ENCODE results near the gene ZIC4. TPM values are rescaled to one million over a fixed set of nuclear protein-coding genes. Genes with fewer than 3 reads are reported as not detected.

ZIC4 gene
- total and polyA plus RNA-seq, 2 experiments from 2014 or later, result not detected

DNA sequence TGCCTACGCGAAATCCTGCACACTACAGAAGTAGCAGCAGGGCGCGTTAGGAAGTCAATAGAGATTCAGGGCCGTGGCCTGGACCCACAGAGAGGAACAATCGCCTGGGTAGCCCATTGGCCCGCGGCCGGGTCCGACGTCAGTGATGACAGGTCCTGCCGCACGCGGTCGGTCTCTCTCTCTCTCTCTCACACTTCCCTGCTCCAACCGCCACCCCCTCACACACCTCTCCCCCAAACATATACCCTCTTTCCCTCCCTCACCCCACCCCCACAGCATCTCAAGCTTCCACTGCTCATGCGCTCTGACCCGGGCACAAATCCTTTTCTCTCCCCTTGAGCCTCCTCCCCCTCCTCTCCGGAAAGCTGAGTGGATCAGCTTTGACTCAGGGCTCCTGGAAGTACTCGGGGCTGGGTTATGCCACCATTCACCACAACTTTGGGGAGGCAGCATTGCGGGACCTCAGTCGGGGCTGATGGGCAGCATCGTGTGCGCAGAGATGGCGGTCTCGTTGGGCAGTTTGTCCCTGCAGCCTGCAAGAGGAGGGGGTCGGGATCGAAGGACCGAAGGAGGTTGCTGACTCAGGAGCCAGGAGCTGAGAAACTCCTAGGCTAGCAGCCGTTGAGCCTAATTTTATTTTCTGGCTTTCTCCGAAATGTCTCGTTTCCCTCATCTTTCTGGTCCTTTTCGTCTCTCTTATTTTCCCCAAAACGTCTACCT, 9.0 kb downstream of the ZIC4 start:
- Histone ChIP-seq H3F3A (replicated peaks; ENCODE audit: low read depth) (peaks cover 51% of the 10 kb centered on the region), H2AFZ (peak overlapping the region; percentile 84), H3K79me2 (replicated peaks; ENCODE audit: insufficient read depth) (no peaks in the 10 kb centered on the region), H3K4me3 (peak overlapping the region; percentile 81), H3K4me1 (ENCODE audit: insufficient read depth) (peaks cover 71% of the 10 kb centered on the region), H3K4me2 (peak overlapping the region; percentile 93), H3K27me3 (ENCODE audit: insufficient read depth) (peaks cover 100% of the 10 kb centered on the region), H3K27ac (ENCODE audit: low read depth) (no peak overlapping the region), H4K20me1 (replicated peaks; ENCODE audit: insufficient read depth) (peaks cover 7% of the 10 kb centered on the region; the same call in 1 of the 2 replicates), H3K36me3 (ENCODE audit: insufficient read depth) (no peaks in the 10 kb centered on the region), H3K9me2 (ENCODE audit: insufficient read depth) (peaks cover 6% of the 10 kb centered on the region; the same call in 1 of the 2 replicates)
- DNase-seq (ENCODE audit: low spot score) (peak; percentile 94), ATAC-seq (peak; percentile 29)
- Mint-ChIP-seq H3K27ac (no peak overlapping the region), H3K4me1 (peaks cover 67% of the 10 kb centered on the region), H3K27me3 (ENCODE audit: insufficient read depth, low read depth, poor library complexity) (peaks cover 97% of the 10 kb centered on the region), H3K36me3 (ENCODE audit: low read depth) (no peaks in the 10 kb centered on the region), H3K4me3 (peak overlapping the region; percentile 76), H3K9me3 (no peaks in the 10 kb centered on the region; the same call in 1 of the 3 replicates)
- TF ChIP-seq EZH2 (IDR thresholded peaks at IDR 0.05; ENCODE audit: low read depth, unreplicated experiment) (no peak), CREB1 (CRISPR knock-in tag; IDR thresholded peaks at IDR 0.05; ENCODE audit: low read depth) (peak; percentile 91)
- TF ChIP-seq, protein P1, sequence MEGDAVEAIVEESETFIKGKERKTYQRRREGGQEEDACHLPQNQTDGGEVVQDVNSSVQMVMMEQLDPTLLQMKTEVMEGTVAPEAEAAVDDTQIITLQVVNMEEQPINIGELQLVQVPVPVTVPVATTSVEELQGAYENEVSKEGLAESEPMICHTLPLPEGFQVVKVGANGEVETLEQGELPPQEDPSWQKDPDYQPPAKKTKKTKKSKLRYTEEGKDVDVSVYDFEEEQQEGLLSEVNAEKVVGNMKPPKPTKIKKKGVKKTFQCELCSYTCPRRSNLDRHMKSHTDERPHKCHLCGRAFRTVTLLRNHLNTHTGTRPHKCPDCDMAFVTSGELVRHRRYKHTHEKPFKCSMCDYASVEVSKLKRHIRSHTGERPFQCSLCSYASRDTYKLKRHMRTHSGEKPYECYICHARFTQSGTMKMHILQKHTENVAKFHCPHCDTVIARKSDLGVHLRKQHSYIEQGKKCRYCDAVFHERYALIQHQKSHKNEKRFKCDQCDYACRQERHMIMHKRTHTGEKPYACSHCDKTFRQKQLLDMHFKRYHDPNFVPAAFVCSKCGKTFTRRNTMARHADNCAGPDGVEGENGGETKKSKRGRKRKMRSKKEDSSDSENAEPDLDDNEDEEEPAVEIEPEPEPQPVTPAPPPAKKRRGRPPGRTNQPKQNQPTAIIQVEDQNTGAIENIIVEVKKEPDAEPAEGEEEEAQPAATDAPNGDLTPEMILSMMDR (conservative IDR thresholded peaks at IDR 0.05; ENCODE audit: low read depth in 2 of 2), result peak; percentile 14 to 45; a peak in 3 of 4 replicates

DNA sequence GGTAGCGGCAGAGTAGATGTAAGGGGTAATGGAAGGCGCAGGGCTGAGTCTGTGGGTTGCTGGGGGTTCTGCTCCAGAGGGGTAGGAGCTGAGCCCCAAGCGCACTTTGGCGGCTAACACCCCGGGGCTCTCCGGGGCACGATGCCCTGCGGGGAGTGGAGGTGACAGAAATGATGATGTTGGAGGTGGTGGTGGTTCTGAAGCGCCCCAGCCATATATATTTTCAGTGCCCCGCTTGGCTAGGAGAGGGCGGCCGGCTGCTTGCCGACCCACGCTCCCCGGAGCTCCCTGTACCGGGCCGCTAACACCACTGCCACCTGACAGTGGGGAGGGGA, 9.7 kb downstream of the ZIC4 start:
- no peaks in the 10 kb centered on the region for H3K36me3 ChIP-seq (ENCODE audit: insufficient read depth)
- Mint-ChIP-seq H3K9me3 (no peaks in the 10 kb centered on the region; the same call in 1 of the 3 replicates), H3K27me3 (ENCODE audit: insufficient read depth, low read depth, poor library complexity) (peaks cover 97% of the 10 kb centered on the region), H3K4me3 (peak overlapping the region; percentile 76), H3K4me1 (peaks cover 63% of the 10 kb centered on the region), H3K27ac (no peak overlapping the region), H3K36me3 (ENCODE audit: low read depth) (no peaks in the 10 kb centered on the region)
- no peak for DNase-seq (ENCODE audit: low spot score)
- peaks cover 100% of the 10 kb centered on the region for H3K27me3 ChIP-seq (ENCODE audit: insufficient read depth)
- H3K9me2 ChIP-seq (ENCODE audit: insufficient read depth), result peaks cover 6% of the 10 kb centered on the region; the same call in 1 of the 2 replicates
- H2AFZ ChIP-seq, result peak overlapping the region; percentile 88; the same call in 1 of the 2 replicates
- peak overlapping the region; percentile 93 for H3K4me2 ChIP-seq
- no peak overlapping the region for H3K27ac ChIP-seq (ENCODE audit: low read depth)
- peak overlapping the region; percentile 81 for H3K4me3 ChIP-seq
- H3K79me2 ChIP-seq (replicated peaks; ENCODE audit: insufficient read depth), result no peaks in the 10 kb centered on the region
- ATAC-seq, result no peak
- H4K20me1 ChIP-seq (replicated peaks; ENCODE audit: insufficient read depth), result peaks cover 7% of the 10 kb centered on the region; the same call in 1 of the 2 replicates
- H3K4me1 ChIP-seq (ENCODE audit: insufficient read depth), result peaks cover 70% of the 10 kb centered on the region
- H3F3A ChIP-seq (replicated peaks; ENCODE audit: low read depth), result peaks cover 51% of the 10 kb centered on the region
- TF ChIP-seq EZH2 (IDR thresholded peaks at IDR 0.05; ENCODE audit: low read depth, unreplicated experiment), result peak; percentile 52
- TF ChIP-seq STAT1 (IDR thresholded peaks at IDR 0.05; ENCODE audit: unreplicated experiment), result no peak
- TF ChIP-seq ZNF331 (CRISPR knock-in tag; IDR thresholded peaks at IDR 0.05; ENCODE audit: low read depth), result no peak
- TF ChIP-seq NANOG (IDR thresholded peaks at IDR 0.05; ENCODE audit: borderline replicate concordance), result no peak
- TF ChIP-seq, protein P2, sequence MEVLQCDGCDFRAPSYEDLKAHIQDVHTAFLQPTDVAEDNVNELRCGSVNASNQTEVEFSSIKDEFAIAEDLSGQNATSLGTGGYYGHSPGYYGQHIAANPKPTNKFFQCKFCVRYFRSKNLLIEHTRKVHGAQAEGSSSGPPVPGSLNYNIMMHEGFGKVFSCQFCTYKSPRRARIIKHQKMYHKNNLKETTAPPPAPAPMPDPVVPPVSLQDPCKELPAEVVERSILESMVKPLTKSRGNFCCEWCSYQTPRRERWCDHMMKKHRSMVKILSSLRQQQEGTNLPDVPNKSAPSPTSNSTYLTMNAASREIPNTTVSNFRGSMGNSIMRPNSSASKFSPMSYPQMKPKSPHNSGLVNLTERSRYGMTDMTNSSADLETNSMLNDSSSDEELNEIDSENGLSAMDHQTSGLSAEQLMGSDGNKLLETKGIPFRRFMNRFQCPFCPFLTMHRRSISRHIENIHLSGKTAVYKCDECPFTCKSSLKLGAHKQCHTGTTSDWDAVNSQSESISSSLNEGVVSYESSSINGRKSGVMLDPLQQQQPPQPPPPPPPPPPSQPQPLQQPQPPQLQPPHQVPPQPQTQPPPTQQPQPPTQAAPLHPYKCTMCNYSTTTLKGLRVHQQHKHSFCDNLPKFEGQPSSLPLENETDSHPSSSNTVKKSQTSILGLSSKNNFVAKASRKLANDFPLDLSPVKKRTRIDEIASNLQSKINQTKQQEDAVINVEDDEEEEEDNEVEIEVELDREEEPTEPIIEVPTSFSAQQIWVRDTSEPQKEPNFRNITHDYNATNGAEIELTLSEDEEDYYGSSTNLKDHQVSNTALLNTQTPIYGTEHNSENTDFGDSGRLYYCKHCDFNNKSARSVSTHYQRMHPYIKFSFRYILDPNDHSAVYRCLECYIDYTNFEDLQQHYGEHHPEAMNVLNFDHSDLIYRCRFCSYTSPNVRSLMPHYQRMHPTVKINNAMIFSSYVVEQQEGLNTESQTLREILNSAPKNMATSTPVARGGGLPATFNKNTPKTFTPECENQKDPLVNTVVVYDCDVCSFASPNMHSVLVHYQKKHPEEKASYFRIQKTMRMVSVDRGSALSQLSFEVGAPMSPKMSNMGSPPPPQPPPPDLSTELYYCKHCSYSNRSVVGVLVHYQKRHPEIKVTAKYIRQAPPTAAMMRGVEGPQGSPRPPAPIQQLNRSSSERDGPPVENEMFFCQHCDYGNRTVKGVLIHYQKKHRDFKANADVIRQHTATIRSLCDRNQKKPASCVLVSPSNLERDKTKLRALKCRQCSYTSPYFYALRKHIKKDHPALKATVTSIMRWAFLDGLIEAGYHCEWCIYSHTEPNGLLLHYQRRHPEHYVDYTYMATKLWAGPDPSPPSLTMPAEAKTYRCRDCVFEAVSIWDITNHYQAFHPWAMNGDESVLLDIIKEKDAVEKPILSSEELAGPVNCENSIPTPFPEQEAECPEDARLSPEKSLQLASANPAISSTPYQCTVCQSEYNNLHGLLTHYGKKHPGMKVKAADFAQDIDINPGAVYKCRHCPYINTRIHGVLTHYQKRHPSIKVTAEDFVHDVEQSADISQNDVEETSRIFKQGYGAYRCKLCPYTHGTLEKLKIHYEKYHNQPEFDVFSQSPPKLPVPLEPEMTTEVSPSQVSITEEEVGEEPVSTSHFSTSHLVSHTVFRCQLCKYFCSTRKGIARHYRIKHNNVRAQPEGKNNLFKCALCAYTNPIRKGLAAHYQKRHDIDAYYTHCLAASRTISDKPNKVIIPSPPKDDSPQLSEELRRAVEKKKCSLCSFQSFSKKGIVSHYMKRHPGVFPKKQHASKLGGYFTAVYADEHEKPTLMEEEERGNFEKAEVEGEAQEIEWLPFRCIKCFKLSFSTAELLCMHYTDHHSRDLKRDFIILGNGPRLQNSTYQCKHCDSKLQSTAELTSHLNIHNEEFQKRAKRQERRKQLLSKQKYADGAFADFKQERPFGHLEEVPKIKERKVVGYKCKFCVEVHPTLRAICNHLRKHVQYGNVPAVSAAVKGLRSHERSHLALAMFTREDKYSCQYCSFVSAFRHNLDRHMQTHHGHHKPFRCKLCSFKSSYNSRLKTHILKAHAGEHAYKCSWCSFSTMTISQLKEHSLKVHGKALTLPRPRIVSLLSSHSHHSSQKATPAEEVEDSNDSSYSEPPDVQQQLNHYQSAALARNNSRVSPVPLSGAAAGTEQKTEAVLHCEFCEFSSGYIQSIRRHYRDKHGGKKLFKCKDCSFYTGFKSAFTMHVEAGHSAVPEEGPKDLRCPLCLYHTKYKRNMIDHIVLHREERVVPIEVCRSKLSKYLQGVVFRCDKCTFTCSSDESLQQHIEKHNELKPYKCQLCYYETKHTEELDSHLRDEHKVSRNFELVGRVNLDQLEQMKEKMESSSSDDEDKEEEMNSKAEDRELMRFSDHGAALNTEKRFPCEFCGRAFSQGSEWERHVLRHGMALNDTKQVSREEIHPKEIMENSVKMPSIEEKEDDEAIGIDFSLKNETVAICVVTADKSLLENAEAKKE (CRISPR knock-in tag; IDR thresholded peaks at IDR 0.05), result no peak
- TF ChIP-seq, protein P3, sequence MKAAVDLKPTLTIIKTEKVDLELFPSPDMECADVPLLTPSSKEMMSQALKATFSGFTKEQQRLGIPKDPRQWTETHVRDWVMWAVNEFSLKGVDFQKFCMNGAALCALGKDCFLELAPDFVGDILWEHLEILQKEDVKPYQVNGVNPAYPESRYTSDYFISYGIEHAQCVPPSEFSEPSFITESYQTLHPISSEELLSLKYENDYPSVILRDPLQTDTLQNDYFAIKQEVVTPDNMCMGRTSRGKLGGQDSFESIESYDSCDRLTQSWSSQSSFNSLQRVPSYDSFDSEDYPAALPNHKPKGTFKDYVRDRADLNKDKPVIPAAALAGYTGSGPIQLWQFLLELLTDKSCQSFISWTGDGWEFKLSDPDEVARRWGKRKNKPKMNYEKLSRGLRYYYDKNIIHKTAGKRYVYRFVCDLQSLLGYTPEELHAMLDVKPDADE (IDR thresholded peaks at IDR 0.05), result no peak
- TF ChIP-seq, protein P1 (conservative IDR thresholded peaks at IDR 0.05; ENCODE audit: low read depth in 2 of 2), result no peak

Measured in GM23338 (cell line).